HTR-8/SVneo (cell line): Measurements from ENCODE around the gene TMEM204.

Experiments used
- DNase-seq: peaks from one replicate; pipeline ENCODE4 v3.0.0; 2011; ENCODE audit warnings: low spot score, mixed read lengths; ENCODE audit not compliant: insufficient read length
- FAIRE-seq: peaks from 2 replicates; lab custom pipeline; 2011; peaks lifted over from hg19 to GRCh38; lab: Jason Lieb, UNC

TMEM204 gene

DNA sequence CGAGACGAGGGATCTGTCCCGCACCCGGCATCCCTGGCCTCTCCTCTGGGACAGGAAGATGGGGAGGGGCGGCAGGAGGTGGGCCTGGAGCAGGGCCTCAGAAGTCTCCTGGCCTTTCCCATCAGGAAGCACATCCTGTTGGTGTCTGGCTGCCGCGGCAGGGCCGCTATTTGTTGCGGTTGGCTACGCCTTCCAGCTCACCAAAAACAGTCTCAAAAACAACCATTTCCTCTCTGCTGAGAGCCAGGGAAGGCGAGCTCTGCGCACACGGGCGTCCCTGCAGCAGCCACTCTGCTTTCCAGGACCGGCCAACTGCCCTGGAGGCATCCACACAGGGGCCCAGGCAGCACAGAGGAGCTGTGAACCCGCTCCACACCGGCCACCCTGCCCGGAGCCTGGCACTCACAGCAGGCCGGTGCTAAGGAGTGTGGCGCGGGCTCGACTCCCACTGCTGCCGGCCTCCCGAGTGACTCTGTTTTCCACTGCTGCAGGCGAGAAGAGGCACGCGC is at the start of gene TMEM204:
TMEM204 (plus strand) TSS at position 224 of the 509 bp plus-strand sequence. CDS start 610 bp downstream, outside the sequence.
- no peak for DNase-seq
- FAIRE-seq = no peak

DNA sequence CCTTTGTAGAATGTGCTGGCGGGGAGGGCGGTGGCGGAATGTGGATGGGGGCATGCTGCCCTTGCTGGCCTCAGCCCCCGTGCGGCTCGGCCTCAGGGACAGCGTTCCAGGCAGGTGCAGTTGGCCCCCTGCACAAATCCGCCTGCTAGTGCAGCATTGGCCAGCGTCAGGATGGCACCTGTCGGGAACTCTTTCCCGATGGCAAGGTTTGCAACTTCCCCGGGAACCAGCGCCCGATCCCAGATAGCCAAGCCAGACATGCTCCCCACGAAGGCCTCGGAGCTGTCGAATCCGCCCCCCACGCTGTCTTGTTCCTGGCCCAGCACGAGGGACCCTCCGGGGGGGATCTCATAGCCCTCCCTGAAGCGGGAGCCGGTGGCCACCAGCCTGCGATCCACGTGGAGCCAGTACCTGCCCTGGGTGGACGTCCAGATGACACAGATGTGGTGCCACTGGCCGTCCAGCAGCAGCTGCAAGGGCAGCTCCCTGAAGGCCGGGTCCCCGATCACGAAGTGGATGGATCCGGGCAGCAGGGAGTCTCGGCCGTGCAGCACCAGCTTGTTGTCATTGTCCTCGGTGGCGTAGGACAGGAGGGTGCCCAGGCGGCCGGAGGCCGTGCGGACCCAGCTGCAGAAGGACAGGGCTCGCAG is 47.5 kb upstream of the TMEM204 start:
- no peak for FAIRE-seq
- DNase-seq = no peak

DNA sequence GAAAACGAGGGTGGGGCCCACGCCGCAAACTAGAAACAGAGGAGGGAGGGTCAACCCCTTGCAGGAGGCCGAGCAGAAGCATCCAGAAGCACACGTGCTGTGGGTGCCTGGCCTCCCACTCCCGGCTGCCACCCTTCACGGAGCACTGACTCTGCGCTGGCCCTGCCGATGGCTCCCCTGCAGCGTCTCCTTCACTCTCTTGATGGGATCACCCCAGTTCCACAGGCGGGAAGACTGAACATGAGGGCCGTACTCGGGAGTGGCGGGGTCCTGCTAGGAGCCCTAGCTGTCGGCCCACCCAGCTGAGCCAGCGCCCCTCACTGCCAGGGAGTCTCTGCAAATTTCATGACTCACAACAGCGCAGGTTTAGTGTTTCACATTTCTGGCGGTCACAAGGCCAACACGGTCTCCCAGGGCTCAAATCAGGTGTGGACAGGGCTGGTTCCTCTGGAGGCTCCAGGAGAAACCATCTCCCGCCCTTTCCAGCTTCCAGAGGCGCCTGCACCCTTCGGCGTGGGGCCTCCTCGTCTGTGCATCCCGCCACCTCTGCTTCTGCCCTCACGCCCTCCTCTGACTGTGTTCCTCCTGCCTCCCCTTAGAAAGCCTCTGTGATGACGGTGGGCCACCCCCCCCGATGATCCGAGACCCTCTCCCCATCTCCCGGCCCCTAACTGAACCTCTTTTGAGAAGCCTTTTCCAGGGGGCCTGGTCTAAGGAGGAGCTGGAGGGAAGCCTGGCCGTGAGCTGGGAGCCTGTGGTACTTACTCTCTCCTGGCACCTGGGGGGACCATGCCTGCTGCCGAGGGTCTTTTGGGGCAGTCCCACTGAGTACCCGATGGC is 46.7 kb upstream of the TMEM204 start:
- no peak for DNase-seq
- no peak for FAIRE-seq

DNA sequence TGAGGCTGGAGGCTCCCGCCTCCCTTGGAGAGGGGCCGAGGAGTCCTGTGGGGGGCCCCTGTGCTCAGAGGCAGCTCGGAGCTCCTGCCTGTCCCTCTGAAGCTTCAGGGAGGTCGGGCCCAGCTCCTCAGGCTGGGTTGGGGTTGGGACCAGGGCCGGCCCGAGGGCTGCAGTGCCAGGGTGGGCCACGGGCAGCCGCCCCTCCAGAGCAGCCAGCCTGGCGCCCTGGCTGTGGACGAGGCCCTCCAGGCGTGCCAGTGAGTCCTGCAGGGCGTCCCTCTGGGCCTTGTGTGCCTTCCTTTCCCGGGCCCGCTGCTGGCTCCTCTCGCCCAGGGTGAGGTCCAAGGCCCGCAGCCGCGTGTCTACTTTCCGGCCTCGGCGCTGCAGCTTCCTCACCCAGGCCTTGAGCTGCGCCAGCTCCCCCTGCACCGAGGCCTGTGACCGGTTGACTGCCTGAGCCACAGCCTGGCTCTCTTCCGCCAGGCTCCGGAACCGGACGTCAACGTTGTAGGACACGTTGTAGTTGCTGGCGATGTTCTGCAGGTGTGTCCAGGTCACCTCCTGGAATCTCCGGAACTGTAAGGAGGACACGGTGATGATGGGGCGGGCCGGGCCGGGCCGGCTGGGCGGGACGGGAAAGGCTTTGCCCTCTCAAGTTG is 45.9 kb upstream of the TMEM204 start:
- DNase-seq (no peak), FAIRE-seq (no peak)

DNA sequence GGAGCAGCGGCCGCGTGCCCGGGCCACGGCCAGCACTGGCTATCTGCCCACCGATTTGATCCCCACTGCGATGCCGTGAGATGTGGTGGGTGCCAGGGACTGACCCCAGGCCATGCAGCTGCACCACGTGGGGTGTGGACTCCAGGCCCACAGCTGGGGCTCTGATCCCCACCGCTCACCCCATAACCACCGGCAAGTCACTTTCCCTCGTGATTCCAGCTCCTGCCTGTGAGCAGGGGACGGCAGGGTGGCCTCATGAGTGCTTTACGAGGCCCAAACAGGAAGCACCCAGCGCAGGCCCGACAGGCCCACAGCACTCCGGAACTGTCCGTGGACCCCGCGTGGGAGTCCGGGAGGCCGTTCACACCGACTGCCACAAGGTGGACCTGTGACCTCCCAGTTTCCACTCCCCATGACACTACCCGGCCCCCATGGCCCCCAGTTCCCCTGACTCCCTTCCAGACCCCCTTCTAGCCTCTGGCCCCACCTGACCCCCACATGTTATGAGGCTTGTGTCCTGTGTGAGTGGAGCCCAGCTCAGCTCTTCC is 45.3 kb upstream of the TMEM204 start:
- no peak for FAIRE-seq
- DNase-seq = no peak

DNA sequence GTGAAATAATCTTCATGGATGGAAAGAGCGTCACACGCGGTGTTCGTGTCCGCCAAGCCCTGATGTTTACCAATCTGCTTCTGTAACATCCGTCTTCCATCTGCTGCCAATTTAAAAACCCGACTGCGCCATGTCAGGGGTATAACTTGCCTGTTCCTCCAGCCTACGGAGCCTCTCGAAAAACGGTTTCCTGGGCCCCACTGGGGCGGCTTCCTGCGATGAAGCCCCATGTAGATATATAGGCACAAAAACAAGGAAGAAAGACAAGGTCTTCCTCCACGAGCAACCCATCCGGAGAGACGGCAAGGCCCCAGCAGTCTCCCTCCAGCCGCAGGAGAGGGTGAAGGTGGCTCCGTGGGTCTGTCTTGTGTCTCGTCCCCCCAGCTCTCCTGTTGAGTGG is 44.8 kb upstream of the TMEM204 start, which contains the start of gene PTX4:
PTX4 (minus strand) TSS at position 326 of the 400 bp plus-strand sequence; CDS start at position 291, 35 bp downstream.
- FAIRE-seq (no peak), DNase-seq (no peak)

DNA sequence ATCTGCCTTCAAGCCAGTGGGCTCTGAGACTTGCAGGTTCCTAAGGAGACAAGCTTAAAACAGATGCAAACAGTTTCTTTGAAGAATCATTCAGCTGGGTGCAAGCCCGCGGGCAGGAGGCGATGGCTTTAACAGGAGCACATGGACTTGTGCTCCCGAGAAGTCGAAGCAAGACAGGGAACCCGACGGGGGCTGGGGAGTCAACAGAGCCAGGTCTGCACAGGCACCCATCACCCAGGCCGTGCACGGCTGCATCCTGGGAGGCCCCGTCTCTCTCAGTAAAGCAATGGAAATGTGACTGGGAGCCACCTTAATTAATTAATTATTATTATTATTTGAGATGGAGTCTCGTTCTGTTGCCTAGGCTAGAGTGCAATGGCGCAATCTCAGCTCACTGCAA is 44.4 kb upstream of the TMEM204 start:
- FAIRE-seq (no peak), DNase-seq (no peak)

DNA sequence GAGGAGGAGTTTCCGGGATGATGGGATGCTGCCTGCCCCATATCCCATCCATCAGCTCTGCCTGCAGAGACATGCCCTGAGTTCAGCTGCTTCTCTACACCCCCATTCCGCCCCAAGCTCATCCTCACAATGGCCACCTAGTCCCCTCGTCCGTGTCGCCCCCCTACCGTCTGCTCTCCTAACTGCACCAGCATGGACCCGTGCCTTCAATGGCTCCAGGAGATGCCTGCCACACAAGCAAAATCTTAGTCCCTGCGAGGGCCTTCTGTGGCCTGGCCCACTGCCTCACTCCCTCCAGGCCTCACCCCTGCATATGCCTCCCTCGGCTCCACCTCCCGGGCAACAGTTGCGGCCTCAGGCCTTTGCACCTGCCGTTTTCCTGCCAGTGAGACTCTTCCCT is 42.1 kb upstream of the TMEM204 start:
- FAIRE-seq = peak; percentile 9

DNA sequence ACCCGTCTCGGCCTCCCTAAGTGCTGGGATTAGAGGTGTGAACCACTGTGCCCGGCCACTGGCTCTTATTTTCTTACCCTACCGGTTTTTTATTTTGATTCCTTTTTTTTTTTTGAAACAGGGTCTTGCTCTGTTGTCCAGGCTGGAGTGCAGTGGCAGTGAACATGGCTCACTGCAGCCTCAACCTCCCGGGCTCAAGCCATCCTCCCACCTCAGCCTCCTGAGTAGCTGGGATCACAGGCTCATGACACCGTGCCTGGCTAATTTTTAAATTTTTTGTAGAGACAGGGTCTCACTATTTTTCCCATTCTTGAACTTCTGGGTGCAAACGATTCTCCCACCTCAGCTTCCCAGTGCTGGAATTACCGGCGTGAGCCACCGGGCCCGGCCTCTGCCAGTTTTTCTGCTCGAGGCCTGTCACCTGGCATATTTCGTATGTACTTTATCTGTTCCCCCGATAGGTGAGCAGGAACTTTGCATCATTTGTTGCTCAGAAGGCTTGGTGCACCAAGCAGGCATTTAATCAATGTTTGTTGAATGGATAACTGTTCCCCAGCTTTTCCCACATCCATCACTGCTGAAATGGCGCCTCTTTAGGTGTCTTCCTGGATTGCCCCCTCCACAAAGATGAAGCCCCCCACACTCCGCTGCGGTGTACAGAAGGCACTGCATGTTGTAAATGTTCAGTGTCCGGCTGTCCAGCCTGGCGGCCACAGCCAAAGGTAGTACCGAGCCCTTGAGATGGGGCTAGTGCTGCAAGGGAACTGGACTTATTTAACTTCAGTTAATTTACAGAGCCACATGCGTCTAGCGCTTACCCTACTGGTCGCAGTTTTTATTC is 41.2 kb upstream of the TMEM204 start:
- no peak for DNase-seq
- no peak for FAIRE-seq

More for the DNA sequence above, 42.1 kb upstream of the TMEM204 start:
- no peak for DNase-seq

DNA sequence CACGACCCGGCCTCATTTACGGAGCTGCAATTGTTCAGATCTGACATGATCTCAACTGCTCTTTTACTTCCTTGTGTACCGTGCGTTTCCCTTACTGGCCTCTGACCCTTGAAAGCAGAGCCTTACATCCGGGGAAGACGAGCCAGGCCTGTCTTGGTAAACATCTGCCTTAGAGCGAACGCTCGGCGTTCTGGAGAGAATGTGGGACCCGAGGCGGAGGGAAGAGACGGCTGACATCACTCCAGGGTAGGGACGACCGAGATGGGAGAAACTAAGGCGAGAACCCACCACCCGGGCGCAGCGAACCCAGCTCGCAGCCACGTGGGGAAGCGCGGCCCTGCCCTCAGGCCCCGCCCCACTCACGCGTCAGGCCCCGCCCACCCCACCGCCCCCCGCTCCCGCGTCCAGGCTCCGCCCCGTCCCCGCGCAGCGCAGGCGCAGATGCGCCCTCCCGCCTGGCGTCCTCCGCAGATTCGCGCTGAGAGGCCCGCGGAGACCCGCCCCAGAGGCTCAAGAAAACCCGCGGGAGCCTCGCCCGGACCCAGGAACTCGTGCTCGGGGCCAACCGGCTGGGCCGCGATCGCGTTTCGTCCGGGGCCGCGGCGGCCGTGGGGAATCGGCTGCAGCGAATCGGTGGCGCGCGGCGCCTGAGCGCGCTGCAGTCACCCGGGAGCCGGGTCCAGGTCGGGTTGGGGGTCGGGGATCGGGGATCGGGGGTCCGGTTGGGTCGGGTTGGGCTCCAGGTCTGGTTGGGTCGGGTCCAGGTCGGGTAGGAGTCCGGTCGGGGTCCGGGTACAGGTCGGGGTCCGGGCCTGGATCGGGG is 40.3 kb upstream of the TMEM204 start, which contains the start of gene TELO2:
TELO2 (plus strand) TSS at position 438 of the 823 bp plus-strand sequence. CDS start 922 bp downstream, outside the sequence.
- peak; percentile 91 for FAIRE-seq
- DNase-seq = peak; percentile 91

DNA sequence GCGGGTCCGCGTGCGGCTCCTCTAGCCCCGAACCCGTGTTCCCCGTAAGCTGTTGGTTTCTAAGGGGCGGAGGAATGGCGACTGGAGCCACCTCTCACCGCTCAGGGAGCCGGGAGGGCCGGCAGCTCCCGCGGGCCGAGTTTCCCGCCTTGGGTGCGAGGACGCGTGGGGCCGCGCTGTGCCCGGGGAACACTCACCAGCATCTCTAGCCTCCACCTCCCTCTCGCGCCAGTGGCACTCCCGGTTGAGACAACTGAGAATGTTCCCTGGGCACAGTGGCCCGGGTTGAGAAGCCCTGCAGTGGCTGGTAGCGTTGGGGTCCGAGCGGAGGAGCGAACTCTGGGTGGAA is 39.7 kb upstream of the TMEM204 start:
- FAIRE-seq (no peak), DNase-seq (peak; percentile 18)

DNA sequence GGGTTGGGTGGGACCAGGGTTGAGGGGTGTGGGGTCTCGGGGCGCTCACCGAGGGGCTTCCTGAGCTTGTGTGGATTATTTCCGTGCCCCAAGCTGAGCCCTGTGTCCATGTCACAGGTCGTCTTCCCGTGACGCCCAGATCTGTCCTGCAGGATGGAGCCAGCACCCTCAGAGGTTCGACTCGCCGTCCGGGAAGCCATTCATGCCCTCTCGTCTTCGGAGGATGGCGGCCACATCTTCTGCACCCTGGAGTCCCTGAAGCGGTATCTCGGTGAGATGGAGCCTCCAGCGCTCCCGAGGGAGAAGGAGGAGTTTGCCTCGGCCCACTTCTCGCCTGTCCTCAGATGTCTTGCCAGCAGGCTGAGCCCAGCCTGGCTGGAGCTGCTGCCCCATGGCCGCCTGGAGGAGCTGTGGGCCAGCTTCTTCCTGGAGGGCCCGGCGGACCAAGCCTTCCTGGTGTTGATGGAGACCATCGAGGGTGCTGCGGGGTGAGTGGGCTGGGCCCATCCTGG is 39.3 kb upstream of the TMEM204 start:
- no peak for FAIRE-seq

DNA sequence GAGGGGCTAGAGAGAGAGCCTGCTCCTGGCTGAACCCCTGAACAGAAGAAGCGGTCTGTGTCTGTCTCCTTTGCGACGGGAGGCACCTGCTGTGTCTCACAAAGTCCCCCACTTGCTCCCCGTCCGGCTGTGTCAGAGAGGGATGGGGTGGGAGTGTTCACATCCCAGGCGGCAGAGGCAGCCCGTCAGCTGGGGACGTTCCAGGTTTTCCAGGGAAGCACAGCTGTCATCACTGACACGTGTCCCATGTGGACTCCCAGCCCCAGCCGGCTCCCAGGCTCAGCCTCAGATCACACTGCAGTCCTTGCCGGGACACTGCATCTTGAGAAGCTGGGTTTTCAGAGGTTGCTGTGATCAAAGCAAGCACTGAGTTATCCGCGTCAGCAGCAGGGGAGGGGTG is 38.8 kb upstream of the TMEM204 start:
- no peak for FAIRE-seq
- no peak for DNase-seq

More for the DNA sequence above, 39.3 kb upstream of the TMEM204 start:
- DNase-seq = peak; percentile 45

DNA sequence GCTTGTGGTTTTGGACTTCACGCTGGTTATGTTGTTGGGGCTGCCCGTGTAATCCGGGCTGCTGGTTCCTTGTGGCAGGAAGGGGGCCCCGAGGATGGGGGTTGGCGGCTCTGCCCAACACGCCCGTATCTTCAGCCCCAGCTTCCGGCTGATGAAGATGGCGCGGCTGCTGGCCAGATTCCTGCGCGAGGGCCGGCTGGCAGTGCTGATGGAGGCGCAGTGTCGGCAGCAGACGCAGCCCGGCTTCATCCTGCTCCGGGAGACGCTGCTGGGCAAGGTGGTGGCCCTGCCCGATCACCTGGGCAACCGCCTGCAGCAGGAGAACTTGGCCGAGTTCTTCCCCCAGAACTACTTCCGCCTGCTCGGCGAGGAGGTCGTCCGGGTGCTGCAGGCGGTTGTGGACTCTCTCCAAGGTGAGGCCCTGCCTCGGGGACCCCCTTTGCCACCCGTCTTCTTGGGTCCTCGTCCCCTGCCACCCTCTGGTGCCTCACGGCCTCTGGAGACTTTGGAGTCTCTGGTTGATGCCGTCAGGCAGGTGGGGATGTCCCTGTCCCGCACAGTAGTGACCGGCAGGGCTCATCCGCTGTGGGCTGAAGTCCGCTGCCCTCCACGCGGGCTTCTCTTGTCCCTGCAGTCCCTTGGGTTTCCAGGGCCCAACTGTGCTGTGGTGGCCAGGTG is 38.1 kb upstream of the TMEM204 start:
- DNase-seq = no peak
- no peak for FAIRE-seq

DNA sequence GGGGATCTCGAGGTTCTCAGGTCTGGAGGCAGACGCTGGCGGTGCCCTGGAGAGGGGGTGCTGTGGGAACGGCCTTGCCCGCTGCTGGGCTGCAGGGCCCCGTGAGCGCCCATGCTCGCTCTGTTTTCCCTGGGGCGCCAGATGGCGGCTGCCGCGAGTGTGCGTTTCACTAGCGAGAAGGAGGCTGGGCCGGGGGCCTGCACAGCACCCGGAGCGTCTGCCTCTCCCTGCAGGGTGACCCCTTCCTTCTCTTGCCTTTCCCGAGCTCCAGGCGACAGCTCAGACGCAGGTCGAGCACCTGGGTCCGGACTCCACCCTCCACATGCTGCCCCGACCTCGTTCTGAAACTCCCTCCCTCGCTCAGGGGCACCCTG is 37.6 kb upstream of the TMEM204 start:
- FAIRE-seq = no peak
- no peak for DNase-seq

DNA sequence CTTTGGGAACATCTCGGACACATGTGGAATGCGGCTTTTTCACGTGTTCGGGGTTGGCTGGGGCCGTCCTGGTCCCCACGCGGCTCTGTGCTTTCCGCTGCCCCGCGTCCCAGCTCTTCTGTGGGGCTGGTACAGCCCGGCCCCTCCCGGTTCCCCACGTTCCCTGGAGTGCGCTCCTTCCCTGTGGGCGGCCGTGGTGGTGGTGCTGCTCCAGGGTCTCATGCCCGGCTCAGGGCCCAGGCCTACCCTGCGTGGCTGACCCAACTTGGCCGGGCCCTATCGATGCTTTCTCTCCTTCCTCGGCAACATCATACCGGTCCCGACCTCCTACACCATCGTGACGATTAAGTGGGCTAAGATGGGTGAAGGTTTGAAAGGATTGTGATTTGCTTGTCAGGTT is 37.0 kb upstream of the TMEM204 start:
- FAIRE-seq (no peak), DNase-seq (no peak)

DNA sequence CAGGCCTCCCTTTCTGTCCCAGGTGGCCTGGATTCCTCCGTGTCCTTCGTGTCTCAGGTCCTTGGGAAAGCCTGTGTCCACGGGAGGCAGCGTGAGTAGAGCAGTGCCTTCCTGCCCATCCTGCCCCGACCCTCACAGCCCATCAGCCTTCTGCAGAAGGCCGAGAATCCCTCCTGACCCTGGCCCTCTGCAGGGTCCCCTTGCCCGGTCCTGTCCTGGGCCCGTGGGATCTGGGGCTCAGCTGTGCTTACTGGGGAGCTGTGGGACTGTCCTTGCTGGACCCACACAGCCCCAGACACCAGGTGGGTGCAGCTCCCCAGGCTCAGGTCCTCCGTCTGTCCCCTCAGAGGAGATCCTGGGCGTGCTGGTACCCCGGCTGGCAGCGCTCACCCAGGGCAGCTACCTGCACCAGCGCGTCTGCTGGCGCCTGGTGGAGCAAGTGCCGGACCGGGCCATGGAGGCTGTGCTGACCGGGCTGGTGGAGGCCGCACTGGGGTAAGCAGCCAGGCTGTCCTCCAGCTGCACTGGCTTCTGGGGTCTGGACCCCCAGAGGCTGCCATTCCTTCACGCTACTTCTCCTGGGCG is 36.4 kb upstream of the TMEM204 start:
- DNase-seq = no peak
- FAIRE-seq = no peak
